ENCODE measurements around the gene EML1. TPM values are rescaled to one million over a fixed set of nuclear protein-coding genes. Genes with fewer than 3 reads are reported as not detected.

Gene EML1
- total RNA-seq, 4 donors from 2014 or later: 92.3 to 131 (median 119) TPM

DNA sequence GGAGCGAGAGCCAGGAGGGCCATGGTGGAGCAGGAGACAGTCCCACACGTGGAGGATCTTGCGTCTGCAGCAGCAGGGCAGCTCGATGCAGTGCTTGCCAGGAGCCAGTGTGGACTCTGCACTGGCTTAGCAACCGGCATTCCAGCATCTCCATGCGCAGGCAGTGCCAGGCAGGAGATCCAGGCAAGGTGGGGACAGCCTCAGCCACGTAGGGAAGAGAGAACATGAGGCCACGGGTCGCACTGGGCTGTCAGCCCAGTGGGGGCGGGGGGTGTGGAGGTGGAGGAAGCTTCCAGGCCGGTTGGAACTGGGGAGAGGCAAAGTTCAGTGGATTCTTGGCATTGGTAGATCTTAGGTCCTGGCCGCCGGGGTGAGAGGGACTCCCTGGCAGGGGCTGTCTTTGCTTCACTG is 151.0 kb downstream of the EML1 start:
- no peaks in the 10 kb centered on the region for H3K27me3 ChIP-seq
- no peaks in the 10 kb centered on the region for H3K9me3 ChIP-seq
- 61% methylated on average over 10 of the region's 13 CpGs for WGBS
- intact Hi-C loops (cut with DNase I): no loop called here
- peaks cover 6 to 48% (median 36%) of the 10 kb centered on the region in 4 donors for H3K36me3 ChIP-seq
- peaks cover 11 to 37% (median 31%) of the 10 kb centered on the region in 4 donors for H3K4me1 ChIP-seq
- no peak overlapping the region for H3K4me3 ChIP-seq
- TF ChIP-seq POLR2A (IDR thresholded peaks at IDR 0.05; ENCODE audit: low read depth) (no peak), EP300 (IDR thresholded peaks at IDR 0.05) (no peak), POLR2AphosphoS5 (IDR thresholded peaks at IDR 0.05) (no peak)
- TF ChIP-seq, protein P1, sequence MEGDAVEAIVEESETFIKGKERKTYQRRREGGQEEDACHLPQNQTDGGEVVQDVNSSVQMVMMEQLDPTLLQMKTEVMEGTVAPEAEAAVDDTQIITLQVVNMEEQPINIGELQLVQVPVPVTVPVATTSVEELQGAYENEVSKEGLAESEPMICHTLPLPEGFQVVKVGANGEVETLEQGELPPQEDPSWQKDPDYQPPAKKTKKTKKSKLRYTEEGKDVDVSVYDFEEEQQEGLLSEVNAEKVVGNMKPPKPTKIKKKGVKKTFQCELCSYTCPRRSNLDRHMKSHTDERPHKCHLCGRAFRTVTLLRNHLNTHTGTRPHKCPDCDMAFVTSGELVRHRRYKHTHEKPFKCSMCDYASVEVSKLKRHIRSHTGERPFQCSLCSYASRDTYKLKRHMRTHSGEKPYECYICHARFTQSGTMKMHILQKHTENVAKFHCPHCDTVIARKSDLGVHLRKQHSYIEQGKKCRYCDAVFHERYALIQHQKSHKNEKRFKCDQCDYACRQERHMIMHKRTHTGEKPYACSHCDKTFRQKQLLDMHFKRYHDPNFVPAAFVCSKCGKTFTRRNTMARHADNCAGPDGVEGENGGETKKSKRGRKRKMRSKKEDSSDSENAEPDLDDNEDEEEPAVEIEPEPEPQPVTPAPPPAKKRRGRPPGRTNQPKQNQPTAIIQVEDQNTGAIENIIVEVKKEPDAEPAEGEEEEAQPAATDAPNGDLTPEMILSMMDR (IDR thresholded peaks at IDR 0.05): no peak
- DNase-seq (ENCODE audit: extremely low spot score): no peak
- H3K27ac ChIP-seq (replicated peaks in 1 of 4): no peak overlapping the region

- H3K4me3 ChIP-seq: no peak overlapping the region
- TF ChIP-seq EP300 (IDR thresholded peaks at IDR 0.05) (no peak), POLR2A (IDR thresholded peaks at IDR 0.05; ENCODE audit: low read depth) (no peak), POLR2AphosphoS5 (IDR thresholded peaks at IDR 0.05) (no peak)
- TF ChIP-seq, protein P1 (IDR thresholded peaks at IDR 0.05): no peak
- DNase-seq (ENCODE audit: extremely low spot score): no peak
- H3K9me3 ChIP-seq: no peaks in the 10 kb centered on the region
- H3K4me1 ChIP-seq: peaks cover 11 to 54% (median 39%) of the 10 kb centered on the region in 4 donors
- peaks cover 0 to 3% (median 0%) of the 10 kb centered on the region in 4 donors for H3K27me3 ChIP-seq
- peaks cover 0 to 30% (median 19%) of the 10 kb centered on the region in 4 donors for H3K36me3 ChIP-seq
- H3K27ac ChIP-seq (replicated peaks in 1 of 4): no peak overlapping the region
- 62% methylated on average over 15 of the region's 17 CpGs for WGBS
- intact Hi-C loops (cut with DNase I): no loop called here
These were observed 152.8 kb downstream of the EML1 start for GRCh38 chr14:99945732-99946651.

GRCh38 chr14:99946652-99947489 is 153.7 kb downstream of the EML1 start:
- TF ChIP-seq, protein P1 (IDR thresholded peaks at IDR 0.05): peak; percentile 66 to 89 (median 68)
- TF ChIP-seq EP300 (IDR thresholded peaks at IDR 0.05): no peak
- Histone ChIP-seq H3K4me1 (peaks cover 11 to 54% (median 39%) of the 10 kb centered on the region in 4 donors), H3K4me3 (peak overlapping the region in 1 of 4 donors; percentile 4), H3K36me3 (peaks cover 0 to 21% (median 16%) of the 10 kb centered on the region in 4 donors), H3K27me3 (peaks cover 0 to 8% (median 0%) of the 10 kb centered on the region in 4 donors), H3K27ac (replicated peaks in 1 of 4) (peak overlapping the region in 1 of 4 donors; percentile 22), H3K9me3 (no peaks in the 10 kb centered on the region)
- intact Hi-C loops (cut with DNase I): no loop called here
- DNase-seq (ENCODE audit: extremely low spot score): no peak
- 47% methylated on average over 25 of the region's 33 CpGs for WGBS

- Histone ChIP-seq H3K4me1 (peaks cover 11 to 54% (median 39%) of the 10 kb centered on the region in 4 donors), H3K9me3 (no peaks in the 10 kb centered on the region), H3K4me3 (no peak overlapping the region), H3K27me3 (peaks cover 0 to 8% (median 0%) of the 10 kb centered on the region in 4 donors), H3K36me3 (peaks cover 0 to 13% (median 7%) of the 10 kb centered on the region in 4 donors), H3K27ac (replicated peaks in 1 of 4) (peak overlapping the region in 1 of 4 donors; percentile 22)
- intact Hi-C loops (cut with DNase I): no loop called here
- TF ChIP-seq POLR2AphosphoS5 (IDR thresholded peaks at IDR 0.05): peak in 1 of 2 donors; percentile 56
- no peak for TF ChIP-seq POLR2A (IDR thresholded peaks at IDR 0.05; ENCODE audit: low read depth)
- TF ChIP-seq EP300 (IDR thresholded peaks at IDR 0.05): no peak
- TF ChIP-seq, protein P1 (IDR thresholded peaks at IDR 0.05): no peak
- no peak for DNase-seq (ENCODE audit: extremely low spot score)
- WGBS: 71% methylated on average over 6 of the region's 6 CpGs
These were observed 154.5 kb downstream of the EML1 start for GRCh38 chr14:99947695-99948094.

Data from esophagus muscularis mucosa (tissue), 4 donors.